ENCODE data around the gene SYNJ1.

SYNJ1 gene

DNA sequence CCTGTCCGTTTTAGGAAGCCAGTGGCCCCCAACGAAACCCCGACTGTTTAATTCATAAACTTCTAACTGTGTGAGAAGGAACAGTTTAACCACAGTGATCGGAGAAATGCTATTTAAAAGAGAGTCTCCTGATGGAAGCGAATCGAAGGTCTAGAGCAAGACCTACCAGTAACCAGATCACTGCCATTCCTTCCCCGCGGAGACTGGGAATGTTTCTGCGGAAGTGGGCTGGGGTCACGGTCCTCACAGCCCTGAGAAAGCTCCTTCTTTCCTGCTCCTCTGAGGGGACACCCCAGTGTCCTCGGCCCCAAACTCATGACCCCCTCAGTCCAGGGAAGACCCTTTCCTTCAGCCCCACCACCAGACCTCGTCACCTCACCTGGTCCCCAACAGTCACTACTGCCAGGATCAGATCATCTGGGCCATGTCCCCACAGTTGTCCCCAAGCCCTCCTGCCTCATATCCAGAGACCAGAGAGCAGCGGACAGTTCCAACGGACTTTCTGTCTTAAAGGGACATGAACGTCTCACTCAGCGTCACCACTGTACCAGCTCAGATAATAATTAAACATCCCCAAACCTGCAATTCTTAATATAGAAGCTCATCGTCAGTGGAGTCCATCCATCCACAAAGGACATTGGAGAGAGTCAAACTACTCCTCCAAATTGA lies 142.6 kb downstream of the SYNJ1 start, which contains the start of gene TCP10L:
Gene TCP10L (minus strand): TSS at position 482 of the 669 bp plus-strand sequence. CDS start 1,219 bp downstream, outside the sequence.
- Histone ChIP-seq H3K4me1 (ENCODE audit: control insufficient read depth, insufficient read depth, low read length) (no peaks in the 10 kb centered on the region), H3K27me3 (ENCODE audit: control insufficient read depth, insufficient read depth, low read length, poor library complexity, severe bottlenecking) (no peaks in the 10 kb centered on the region), H3K27ac (ENCODE audit: insufficient read depth, low read depth, low read length, poor library complexity, severe bottlenecking) (no peak within 1 kb of the TSS), H3K36me3 (ENCODE audit: control insufficient read depth, insufficient read depth, low read length) (no peaks in the 10 kb centered on the region), H3K4me3 (ENCODE audit: insufficient read depth, low read depth, low read length) (no peak within 1 kb of the TSS), H3K9me3 (ENCODE audit: control insufficient read depth, low read length) (no peaks in the 10 kb centered on the region)
- 92% methylated on average over 17 of the region's 17 CpGs for WGBS, 2 experiments

DNA sequence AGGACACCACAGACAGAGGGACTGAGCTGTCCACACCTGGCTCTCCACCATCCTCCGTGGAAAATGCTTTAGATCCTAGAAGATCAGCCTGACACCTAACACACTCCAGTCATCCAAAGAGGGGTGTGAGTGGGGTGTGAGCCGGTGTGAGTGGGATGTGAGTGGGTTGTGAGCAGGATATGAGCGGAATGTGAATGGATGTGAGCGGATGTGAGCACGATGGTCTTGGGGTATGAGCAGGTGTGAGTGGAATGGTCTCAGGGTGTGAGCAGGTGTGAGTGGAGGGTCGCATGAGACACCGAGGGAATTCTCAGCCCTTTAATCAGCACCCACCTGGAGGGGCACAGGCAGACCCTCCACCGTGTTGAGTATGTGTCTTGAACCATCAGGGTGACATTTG lies 143.3 kb downstream of the SYNJ1 start:
- no peaks in the 10 kb centered on the region for H3K9me3 ChIP-seq (ENCODE audit: control insufficient read depth, low read length)
- H3K4me1 ChIP-seq (ENCODE audit: control insufficient read depth, insufficient read depth, low read length): no peaks in the 10 kb centered on the region
- H3K4me3 ChIP-seq (ENCODE audit: insufficient read depth, low read depth, low read length): no peak overlapping the region
- H3K27me3 ChIP-seq (ENCODE audit: control insufficient read depth, insufficient read depth, low read length, poor library complexity, severe bottlenecking): no peaks in the 10 kb centered on the region
- no peak overlapping the region for H3K27ac ChIP-seq (ENCODE audit: insufficient read depth, low read depth, low read length, poor library complexity, severe bottlenecking)
- 92 to 94% methylated on average over 8 of the region's 8 CpGs for WGBS, 2 experiments
- no peaks in the 10 kb centered on the region for H3K36me3 ChIP-seq (ENCODE audit: control insufficient read depth, insufficient read depth, low read length)

- Histone ChIP-seq H3K4me1 (ENCODE audit: control insufficient read depth, insufficient read depth, low read length) (no peaks in the 10 kb centered on the region), H3K4me3 (ENCODE audit: insufficient read depth, low read depth, low read length) (no peak overlapping the region), H3K27ac (ENCODE audit: insufficient read depth, low read depth, low read length, poor library complexity, severe bottlenecking) (no peak overlapping the region), H3K27me3 (ENCODE audit: control insufficient read depth, insufficient read depth, low read length, poor library complexity, severe bottlenecking) (no peaks in the 10 kb centered on the region), H3K9me3 (ENCODE audit: control insufficient read depth, low read length) (no peaks in the 10 kb centered on the region), H3K36me3 (ENCODE audit: control insufficient read depth, insufficient read depth, low read length) (no peaks in the 10 kb centered on the region)
- WGBS, 2 experiments: 93 to 96% methylated on average over 13 of the region's 13 CpGs
Observed at GRCh38 chr21:32581732-32582131, 146.1 kb downstream of the SYNJ1 start.

GRCh38 chr21:32580949-32581348 lies 146.9 kb downstream of the SYNJ1 start:
- no peaks in the 10 kb centered on the region for H3K27me3 ChIP-seq (ENCODE audit: control insufficient read depth, insufficient read depth, low read length, poor library complexity, severe bottlenecking)
- H3K9me3 ChIP-seq (ENCODE audit: control insufficient read depth, low read length): no peaks in the 10 kb centered on the region
- H3K4me3 ChIP-seq (ENCODE audit: insufficient read depth, low read depth, low read length): no peak overlapping the region
- 91 to 95% methylated on average over 13 of the region's 13 CpGs for WGBS, 2 experiments
- no peaks in the 10 kb centered on the region for H3K36me3 ChIP-seq (ENCODE audit: control insufficient read depth, insufficient read depth, low read length)
- no peaks in the 10 kb centered on the region for H3K4me1 ChIP-seq (ENCODE audit: control insufficient read depth, insufficient read depth, low read length)
- H3K27ac ChIP-seq (ENCODE audit: insufficient read depth, low read depth, low read length, poor library complexity, severe bottlenecking): no peak overlapping the region

All from ectodermal cell (in vitro differentiated cells).